HG03378 (cell line): Measurements from ENCODE around the gene RANGRF.
"Not testable (repeated sequence)": the region's sequence is repeated elsewhere in the genome, so short reads cannot be mapped to it uniquely, and the experiment has no call there.

ENCODE experiments used
- ATAC-seq: cut with Tn5 transposase; IDR thresholded peaks from one replicate; pipeline ENCODE4 v1.9.1; 2021; ENCODE audit warnings: mild to moderate bottlenecking, moderate library complexity; ENCODE audit not compliant: unreplicated experiment

The RANGRF gene, protein sequence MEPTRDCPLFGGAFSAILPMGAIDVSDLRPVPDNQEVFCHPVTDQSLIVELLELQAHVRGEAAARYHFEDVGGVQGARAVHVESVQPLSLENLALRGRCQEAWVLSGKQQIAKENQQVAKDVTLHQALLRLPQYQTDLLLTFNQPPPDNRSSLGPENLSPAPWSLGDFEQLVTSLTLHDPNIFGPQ

DNA sequence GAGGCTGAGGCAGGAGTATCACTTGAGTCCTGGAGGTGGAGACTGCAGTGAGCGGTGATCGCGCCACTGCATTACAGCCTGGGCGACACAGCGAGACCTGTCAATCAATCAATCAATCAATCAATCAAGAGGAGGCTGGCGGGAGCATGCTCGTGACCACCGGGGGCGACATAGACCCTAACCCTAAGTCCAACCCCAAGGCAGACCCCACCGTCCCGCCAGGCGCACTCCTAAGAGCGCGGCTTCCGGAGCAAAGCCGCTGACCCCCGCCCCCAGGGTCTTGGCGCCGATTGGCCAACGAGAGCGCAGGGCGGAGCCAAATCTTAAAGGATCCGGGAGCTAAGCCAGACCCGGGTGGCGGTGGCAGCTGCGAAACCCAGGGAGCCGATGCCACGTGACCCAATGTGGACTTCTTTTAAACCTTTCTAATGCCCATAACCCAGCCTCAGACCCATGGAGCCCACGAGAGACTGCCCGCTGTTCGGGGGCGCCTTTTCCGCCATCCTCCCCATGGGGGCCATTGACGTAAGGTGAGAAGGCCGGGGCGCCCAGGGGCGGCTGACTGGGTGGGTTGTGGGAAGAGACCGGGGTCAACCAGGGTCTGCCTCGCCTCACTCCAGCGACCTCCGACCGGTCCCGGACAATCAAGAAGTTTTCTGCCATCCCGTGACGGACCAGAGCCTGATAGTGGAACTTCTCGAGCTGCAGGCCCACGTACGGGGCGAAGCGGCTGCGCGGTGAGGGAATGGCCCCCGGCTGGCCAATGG, at the start of gene RANGRF:
TSS of gene RANGRF (plus strand) at position 335 of the 767 bp plus-strand sequence. CDS start at position 454, 119 bp downstream.
- peak; percentile 72 for ATAC-seq

DNA sequence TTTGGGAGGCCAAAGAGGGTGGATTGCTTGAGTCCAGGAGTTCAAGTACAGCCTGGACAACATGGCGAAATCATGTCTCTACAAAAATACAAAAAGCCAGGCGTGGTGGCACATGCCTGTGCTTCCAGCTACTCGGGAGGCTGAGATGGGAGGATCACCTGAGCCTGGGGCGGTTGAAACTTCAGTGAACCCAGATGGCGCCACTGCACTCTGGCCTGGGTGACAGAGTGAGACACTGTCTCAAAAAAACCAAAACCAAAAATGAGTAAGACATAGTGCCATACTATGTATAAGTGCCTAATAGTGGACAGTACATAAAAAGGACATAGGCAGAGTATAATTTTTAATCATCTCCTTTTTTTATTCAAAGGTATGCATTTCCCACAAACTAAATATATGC, 44.6 kb upstream of the RANGRF start:
- no peak for ATAC-seq

DNA sequence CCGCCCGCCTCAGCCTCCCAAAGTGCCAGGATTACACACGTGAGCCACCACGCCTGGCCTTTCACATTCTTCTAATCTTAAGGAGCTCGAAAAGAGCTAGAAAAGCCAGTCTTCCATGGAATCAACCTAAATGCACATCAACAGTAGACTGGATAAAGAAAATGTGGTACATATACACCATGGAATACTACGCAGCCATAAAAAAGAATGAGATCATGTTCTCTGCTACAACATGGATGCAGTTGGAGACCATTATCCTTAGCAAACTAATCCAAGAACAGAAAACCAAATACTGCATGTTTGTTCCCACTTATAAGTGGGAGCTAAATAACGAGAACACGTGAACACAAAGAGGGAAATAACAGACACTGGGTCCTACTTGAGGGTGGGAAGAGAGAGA, 43.7 kb upstream of the RANGRF start:
- no peak for ATAC-seq

DNA sequence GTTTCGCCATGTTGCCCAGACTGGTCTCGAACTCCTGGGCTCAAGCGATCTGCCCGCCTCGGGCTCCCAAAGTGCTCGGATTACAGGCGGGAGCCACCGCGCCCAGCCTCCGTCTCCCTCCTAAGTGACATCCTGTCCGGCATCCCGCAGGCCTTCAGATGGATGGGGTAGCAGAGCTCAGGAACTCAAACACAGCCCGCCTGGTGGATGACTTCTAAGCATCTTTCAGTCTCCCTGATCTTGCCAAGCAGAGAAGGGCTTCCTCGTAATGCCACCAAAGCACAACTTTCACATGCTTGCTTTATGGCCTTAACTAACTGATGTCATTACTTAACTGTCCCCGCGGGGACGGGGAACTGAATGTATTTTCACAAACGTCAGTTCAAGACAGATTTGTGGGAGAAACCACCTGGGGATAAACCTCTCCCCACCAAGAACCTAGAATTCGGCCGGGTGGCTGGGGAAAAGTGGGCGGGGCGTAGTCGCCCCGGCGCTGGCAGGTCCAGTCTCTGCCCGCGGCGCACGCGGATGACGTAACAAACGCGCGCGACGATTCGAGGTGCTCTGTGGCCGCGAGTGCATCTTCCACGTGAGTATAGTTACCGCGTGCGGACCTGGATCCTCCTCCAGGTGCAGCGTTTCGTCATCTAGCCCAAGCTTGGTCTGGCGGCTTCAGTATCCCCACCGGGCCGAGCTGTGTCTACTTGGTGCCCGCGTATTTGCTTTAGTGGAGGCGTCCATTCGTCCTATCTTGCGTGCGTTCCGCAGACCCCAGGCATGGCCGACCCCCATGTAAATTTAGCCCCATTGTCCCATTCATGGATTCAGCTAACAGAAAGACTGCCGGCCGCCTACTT, 39.5 kb upstream of the RANGRF start, which contains the start of gene PFAS:
TSS of gene PFAS (plus strand) at position 539 of the 857 bp plus-strand sequence. CDS start 4,649 bp downstream, outside the sequence.
- peak; percentile 43 for ATAC-seq

DNA sequence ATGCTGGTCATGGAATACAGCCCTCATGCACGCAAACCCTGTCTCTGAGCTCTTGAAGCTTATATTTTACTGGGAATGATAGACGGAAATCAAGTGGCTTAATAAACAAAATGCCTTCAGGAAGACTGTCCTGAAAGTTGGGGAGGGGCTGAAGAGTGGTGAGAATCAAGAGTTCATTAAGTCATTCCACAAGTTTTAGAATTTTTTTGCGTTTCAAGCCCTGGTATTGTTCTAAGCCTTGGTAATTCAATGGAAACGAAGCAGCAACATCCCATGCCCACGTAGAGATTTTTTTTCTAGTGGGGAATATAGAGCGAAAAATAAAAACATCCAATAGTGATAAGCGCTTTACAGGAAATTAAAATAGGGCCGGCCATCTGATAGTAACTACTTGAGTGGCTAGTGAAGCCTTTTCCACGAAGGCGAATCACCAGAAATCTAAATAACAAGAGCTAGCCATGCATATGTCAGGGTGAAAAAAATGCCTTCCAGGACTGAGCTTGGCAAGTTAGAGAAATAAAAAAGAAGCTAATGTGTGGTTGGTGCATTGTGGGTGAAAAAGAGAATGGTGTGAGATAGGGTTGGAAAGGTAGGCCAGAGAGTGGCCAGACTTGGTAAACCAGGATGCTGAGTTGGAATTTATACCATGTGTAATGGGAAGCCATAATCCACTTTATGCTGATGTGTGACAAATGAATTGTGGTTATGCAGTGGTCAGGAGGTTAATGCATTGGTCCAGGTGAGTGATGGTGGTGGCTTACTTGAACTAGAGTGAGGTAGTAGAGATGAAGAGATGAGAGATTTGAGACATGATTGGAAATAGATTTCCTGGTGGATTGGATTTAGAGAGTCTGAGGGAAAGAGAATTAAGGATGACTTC, 38.6 kb upstream of the RANGRF start:
- no peak for ATAC-seq

DNA sequence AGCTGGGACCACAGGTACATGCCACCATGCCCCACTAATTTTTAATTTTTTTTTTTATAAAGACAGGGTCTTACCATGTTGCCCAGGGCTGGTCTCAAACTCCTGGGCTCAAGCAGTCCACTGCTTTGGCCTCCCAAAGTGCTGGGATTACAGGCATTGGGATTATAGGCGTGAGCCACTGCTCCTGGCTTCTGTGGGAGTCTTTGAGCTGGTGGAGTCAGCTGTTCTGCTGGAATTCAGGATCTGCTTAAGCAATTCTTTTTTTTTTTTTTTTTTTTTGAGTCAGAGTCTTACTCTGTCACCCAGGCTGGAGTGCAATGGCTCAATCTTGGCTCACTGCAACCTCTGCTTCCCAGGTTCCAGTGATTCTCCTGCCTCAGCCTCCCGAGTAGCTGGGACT, 37.1 kb upstream of the RANGRF start:
- ATAC-seq = not testable (repeated sequence)

DNA sequence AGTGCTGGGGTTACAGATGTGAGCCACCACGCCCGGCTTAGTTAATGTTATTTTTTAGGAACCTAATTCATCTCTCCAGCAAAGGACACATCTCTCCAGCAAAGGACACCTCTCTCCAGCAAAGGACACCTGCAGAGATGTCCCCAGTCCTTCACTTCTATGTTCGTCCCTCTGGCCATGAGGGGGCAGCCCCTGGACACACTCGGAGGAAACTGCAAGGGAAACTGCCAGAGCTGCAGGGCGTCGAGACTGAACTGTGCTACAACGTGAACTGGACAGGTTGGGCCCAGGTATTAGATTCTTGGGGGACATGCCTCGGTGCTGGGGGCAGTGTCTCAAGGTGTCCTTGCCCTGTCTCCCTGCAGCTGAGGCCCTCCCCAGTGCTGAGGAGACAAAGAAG, 34.7 kb upstream of the RANGRF start:
- no peak for ATAC-seq

DNA sequence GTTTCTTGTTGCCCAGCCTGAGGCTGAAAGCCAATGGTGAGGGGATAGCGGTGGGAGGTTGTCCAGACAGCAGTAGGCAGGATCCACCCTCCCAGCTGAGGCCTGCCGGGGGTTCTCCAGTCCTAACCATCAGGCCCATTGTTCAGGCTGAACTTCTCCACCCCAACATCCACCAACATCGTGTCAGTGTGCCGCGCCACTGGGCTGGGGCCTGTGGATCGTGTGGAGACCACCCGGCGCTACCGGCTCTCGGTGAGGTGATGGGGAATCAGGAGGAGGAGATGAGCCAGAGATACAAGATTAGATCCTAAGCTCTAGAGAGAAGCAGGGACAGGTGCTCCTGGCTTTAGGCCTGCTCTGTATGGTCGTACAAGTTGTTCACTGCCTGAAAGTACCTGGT, 33.6 kb upstream of the RANGRF start:
- ATAC-seq = no peak

DNA sequence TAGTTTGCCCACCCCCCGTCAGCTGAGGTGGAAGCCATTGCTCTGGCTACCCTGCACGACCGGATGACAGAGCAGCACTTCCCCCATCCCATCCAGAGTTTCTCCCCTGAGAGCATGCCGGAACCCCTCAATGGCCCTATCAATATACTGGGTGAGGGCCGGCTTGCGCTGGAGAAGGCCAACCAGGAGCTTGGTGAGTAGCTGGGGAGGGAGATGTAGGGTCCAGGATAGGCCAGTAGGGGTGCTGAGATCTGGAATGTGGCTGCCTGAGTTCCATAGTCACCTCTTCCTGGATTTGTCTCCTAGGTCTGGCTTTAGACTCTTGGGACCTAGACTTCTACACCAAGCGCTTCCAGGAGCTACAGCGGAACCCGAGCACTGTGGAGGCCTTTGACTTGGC, 33.0 kb upstream of the RANGRF start:
- ATAC-seq = no peak

DNA sequence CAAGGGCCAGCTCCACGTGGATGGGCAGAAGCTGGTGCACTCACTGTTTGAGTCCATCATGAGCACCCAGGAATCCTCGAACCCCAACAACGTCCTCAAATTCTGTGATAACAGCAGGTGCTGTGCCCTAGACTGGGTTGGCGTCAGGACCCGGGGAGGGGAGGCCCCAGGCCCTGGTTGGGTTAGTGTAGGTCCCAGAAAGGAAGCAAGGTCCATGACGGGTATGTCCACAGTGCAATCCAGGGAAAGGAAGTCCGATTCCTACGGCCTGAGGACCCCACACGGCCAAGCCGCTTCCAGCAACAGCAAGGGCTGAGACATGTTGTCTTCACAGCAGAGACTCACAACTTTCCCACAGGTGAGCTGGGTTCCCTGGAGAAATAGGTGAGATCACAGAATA, 32.2 kb upstream of the RANGRF start:
- no peak for ATAC-seq

DNA sequence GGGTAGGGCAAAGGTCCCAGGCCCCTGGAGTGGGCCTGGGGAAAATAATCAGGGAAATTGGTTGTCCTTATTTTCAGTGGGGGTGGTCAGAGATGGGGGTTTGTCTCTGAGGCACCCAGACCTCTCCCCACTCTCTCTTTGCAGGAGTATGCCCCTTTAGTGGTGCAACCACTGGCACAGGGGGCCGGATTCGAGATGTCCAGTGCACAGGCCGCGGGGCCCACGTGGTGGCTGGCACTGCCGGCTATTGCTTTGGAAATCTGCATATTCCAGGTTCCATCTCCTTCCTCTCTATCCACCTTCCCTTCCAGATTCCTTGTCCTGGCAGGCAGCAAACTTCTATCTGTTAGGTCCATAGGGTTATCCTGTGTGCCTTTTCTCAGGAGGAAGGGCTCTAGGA, 31.8 kb upstream of the RANGRF start:
- ATAC-seq = no peak

DNA sequence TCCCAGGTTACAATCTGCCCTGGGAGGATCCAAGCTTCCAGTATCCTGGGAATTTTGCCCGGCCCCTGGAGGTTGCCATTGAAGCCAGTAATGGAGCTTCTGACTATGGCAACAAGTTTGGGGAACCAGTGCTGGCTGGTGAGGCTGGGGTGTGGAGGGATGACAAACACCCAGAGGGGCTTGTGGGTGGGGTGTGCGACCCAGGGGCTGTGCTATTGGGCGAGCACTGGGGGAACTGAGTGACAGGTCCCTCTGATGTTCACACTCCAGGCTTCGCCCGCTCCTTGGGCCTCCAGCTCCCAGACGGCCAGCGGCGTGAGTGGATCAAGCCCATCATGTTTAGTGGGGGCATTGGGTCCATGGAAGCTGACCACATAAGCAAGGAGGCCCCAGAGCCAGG, 30.7 kb upstream of the RANGRF start:
- no peak for ATAC-seq

DNA sequence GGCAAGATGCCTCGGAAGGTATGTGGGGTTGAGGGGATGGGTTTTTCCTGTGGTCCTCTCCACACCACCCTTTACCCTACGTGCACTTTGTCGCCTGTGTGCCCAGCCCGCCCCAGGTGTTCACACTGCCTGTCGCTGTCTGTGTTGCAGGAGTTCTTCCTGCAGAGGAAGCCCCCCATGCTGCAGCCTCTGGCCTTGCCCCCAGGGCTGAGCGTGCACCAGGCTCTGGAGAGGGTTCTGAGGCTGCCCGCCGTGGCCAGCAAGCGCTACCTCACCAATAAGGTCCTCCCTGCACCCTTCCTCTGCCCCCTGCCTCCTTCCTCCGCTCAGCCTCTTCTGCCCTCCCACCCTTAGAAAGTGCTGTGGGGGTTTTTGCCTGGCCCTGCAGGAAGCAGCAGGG, 24.1 kb upstream of the RANGRF start:
- no peak for ATAC-seq

DNA sequence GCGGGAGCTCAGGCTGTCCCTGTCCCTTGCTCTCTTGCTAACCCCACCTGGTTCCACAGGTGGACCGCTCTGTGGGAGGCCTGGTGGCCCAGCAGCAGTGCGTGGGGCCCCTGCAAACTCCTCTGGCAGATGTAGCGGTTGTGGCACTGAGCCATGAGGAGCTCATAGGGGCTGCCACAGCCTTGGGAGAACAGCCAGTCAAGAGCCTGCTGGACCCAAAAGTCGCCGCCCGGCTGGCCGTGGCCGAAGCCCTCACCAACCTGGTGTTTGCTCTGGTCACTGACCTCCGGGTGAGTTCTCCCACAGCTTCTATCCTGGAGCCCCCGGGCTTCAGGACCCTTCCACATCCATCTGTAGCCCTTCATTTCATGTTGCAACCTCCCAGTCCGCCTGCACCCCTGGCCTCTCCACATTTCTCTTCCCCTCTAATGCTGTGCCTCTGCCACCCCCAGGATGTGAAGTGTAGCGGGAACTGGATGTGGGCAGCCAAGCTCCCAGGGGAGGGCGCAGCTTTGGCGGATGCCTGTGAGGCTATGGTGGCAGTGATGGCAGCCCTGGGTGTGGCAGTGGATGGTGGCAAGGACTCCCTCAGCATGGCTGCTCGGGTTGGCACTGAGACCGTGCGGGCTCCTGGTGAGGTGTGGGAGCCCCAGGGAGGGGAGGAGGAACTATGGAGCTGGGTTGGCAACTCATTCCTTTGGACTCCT, 23.5 kb upstream of the RANGRF start:
- no peak for ATAC-seq

DNA sequence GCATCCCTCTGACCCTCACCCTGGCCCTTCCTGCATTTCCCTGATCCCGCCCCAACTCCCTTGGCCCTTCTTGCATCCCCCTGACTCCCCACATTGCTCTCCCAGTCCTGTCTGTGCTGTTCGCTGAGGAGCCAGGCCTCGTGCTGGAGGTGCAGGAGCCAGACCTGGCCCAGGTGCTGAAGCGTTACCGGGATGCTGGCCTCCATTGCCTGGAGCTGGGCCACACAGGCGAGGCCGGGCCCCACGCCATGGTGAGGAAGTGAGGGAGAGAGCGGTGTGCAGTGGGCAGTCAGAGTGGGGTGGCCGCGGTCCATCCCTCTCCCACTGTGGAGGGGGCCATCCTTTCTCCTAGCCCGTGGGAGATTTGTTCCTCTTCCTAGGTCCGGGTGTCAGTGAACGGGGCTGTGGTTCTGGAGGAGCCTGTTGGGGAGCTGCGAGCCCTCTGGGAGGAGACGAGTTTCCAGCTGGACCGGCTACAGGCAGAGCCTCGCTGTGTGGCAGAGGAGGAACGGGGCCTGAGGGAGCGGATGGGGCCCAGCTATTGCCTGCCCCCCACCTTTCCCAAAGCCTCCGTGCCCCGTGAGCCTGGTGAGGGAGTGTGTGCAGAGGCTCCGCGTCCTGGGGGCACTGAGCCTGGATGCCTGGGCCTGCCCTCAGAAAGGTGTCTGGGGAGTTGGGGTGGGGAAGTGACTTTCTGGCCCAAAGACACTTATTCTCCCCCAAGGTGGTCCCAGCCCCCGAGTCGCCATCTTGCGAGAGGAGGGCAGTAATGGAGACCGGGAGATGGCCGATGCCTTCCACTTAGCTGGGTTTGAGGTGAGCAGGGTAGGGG, 21.6 kb upstream of the RANGRF start:
- no peak for ATAC-seq

DNA sequence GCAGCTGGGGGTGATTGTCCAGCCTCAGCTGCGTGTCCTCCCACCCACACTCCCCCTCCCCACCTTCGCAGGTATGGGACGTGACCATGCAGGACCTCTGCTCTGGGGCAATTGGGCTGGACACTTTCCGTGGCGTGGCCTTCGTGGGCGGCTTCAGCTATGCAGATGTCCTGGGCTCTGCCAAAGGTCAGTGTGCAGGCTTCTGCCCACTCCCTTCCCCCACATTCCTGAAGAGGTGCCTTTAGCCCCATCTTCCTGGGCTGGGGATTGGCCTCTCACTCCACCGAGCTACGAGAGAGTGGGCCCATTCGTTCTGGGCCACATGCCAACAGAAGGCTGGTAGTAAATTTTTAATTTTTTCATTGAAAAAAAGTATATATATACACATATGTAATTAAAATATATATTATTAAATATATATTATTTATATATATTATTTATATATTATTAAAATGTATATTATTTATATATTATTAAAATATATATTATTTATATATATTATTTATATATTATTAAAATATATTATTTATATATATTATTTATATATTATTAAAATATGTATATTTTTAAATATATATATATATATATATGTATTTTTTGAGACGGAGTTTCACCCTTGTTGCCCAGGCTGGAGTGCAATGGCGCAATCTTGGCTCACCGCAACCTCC, 20.9 kb upstream of the RANGRF start:
- ATAC-seq = no peak

DNA sequence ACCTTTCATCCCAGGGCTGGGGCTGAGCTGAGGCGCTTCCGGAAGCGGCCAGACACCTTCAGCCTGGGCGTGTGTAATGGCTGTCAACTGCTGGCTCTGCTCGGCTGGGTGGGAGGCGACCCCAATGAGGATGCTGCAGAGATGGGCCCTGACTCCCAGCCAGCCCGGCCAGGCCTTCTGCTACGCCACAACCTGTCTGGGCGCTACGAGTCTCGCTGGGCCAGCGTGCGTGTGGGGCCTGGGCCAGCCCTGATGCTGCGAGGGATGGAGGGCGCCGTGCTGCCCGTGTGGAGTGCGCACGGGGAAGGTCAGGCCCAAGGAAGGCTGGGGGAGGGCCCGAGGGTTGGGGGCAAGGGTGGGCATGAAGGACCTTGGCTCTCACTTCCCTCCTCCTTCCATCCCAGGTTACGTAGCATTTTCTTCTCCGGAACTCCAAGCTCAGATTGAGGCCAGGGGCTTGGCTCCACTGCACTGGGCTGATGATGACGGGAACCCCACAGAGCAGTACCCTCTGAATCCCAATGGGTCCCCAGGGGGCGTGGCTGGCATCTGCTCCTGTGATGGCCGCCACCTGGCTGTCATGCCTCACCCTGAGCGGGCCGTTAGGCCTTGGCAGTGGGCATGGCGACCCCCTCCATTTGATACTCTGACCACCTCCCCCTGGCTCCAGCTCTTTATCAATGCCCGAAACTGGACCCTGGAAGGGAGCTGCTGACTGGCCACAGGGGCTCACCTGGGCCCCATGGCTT, 19.7 kb upstream of the RANGRF start:
- no peak for ATAC-seq

DNA sequence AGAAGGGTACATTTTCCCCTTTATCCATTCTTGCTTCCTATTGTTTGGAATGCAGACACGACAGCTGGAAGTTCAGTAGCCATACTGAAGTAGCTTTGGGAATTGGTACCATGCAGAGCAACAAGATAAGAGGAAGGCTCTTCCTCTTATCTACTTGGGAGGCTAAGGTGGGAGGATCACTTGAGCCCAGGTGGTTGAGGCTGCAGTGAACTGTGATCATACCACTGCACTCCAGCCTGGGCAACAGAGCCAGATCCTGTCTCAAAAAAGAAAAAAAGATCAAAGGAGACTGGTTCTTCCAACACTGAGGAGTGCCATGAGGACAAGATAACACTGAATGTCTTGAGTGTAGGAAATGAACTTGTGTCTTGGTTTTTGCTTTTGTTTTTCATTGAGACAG, 16.0 kb upstream of the RANGRF start:
- ATAC-seq = no peak
